ENCODE results near the gene WT1.

WT1 gene

DNA sequence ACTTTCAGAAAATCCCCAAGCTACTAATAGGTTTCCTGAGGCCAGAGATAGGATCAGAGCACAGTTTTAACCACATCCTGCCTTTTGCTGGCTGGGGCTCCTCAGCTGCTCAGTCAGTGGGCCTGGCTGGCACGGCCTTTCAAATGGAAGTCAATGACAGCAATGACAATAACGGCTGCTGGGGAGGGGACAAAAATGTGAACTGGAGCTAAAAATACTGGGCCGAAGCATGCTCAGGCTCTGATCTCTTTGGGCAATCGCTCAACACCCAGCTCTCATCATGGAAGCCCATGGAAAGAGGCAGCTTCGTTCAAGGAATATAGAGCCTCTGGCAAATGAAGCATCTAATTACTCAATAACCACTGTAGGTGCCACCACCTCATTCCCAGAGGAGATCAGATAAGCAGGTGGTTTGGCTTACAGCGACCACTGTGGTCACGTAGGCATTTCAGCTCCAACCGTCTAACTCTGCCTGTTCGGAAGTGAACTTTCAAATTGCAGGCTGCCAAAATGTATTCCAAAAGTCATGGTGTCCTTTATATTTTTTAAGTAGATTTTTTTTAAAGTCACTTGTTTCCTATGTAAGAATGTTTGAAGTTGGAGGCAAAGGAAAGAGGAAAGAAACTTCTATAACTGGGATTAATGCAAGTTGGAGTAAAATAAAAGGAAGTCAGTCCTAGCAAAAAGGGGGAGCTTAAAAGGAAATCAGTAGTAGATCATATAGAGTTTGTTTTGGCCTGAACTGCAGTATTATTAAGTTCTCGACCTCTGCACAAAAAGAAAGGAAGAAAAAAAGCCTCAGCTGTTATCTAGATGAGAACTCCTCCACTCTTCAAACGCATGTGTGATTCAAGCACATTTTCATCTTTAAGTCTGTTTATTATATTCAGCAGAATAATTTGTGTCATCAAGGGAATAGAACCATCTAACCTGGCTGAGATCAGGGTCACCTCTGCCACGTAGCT, 14.1 kb downstream of the WT1 start:
- TF ChIP-seq SIN3A (IDR thresholded peaks at IDR 0.05; ENCODE audit: borderline replicate concordance, insufficient read depth, low read length): peak; percentile 92; the same call in 1 of the 2 replicates
- peak; percentile 52 for TF ChIP-seq POLR2AphosphoS5 (IDR thresholded peaks at IDR 0.05; ENCODE audit: low read depth, low read length)
- peak in 1 of 2 experiments; percentile 43; a peak in 1 of 4 replicates for TF ChIP-seq REST (IDR thresholded peaks at IDR 0.05; ENCODE audit: insufficient read depth in 1 of 2, low read depth in 2 of 2, low read length in 2 of 2)
- no peak for TF ChIP-seq TAF1 (IDR thresholded peaks at IDR 0.05; ENCODE audit: borderline replicate concordance, insufficient read depth, low read length)

DNA sequence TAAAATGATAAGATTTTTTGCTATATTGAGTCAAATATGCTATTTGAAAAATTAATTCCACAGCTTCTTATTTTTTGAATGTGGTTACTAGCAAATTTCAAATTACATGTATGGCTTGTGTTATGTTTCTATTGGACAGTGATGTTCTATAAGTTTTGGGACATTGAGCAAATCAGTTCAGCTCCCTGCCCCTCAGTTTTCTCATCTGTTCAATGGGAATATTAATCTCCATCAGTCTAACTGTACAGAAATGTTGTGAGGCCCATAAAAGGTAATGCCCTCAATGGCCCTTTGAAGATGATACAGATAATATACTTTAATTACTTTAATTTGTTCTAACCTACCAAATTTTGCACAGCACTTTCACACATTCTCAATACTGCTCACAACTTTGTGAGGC, 15.2 kb downstream of the WT1 start:
- no peak for TF ChIP-seq FOXP2 (optimal IDR thresholded peaks at IDR 0.05; ENCODE audit: borderline replicate concordance, extremely low read depth, extremely low read length, insufficient read depth)
- TF ChIP-seq REST (IDR thresholded peaks at IDR 0.05; ENCODE audit: insufficient read depth in 1 of 2, low read depth in 2 of 2, low read length in 2 of 2): no peak
- TF ChIP-seq TAF1 (IDR thresholded peaks at IDR 0.05; ENCODE audit: borderline replicate concordance, insufficient read depth, low read length): no peak
- TF ChIP-seq SIN3A (IDR thresholded peaks at IDR 0.05; ENCODE audit: borderline replicate concordance, insufficient read depth, low read length): no peak
- no peak for TF ChIP-seq POLR2AphosphoS5 (IDR thresholded peaks at IDR 0.05; ENCODE audit: low read depth, low read length)

- no peak for TF ChIP-seq POLR2AphosphoS5 (IDR thresholded peaks at IDR 0.05; ENCODE audit: low read depth, low read length)
Observed at GRCh38 chr11:32418836-32419235, 16.5 kb downstream of the WT1 start.

GRCh38 chr11:32417806-32418205, 17.5 kb downstream of the WT1 start:
- no peak for TF ChIP-seq TAF1 (IDR thresholded peaks at IDR 0.05; ENCODE audit: borderline replicate concordance, insufficient read depth, low read length)
- TF ChIP-seq SIN3A (IDR thresholded peaks at IDR 0.05; ENCODE audit: borderline replicate concordance, insufficient read depth, low read length): no peak
- TF ChIP-seq REST (IDR thresholded peaks at IDR 0.05; ENCODE audit: insufficient read depth in 1 of 2, low read depth in 2 of 2, low read length in 2 of 2): no peak
- no peak for TF ChIP-seq FOXP2 (optimal IDR thresholded peaks at IDR 0.05; ENCODE audit: borderline replicate concordance, extremely low read depth, extremely low read length, insufficient read depth)
- TF ChIP-seq POLR2AphosphoS5 (IDR thresholded peaks at IDR 0.05; ENCODE audit: low read depth, low read length): no peak

DNA sequence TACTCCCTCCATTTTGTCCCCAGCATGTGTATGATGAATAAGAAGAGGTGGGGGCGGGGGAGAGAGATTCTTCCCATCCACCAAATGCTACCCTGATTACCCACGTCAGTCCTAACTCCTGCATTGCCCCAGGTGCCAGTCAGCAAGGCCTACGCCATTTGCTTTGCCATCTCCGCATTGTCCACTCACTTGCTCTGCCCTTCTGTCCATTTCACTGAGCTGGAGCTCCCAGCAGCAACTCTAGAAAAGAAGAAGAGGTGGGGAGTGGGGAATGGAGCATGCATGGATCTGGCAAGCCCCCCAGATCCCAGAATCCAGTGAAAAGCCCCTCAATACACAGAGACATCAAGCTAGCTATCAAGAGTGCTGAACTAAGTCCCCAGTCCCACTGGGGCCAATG, 19.0 kb downstream of the WT1 start:
- no peak for TF ChIP-seq REST (IDR thresholded peaks at IDR 0.05; ENCODE audit: insufficient read depth in 1 of 2, low read depth in 2 of 2, low read length in 2 of 2)
- TF ChIP-seq SIN3A (IDR thresholded peaks at IDR 0.05; ENCODE audit: borderline replicate concordance, insufficient read depth, low read length): no peak
- no peak for TF ChIP-seq POLR2AphosphoS5 (IDR thresholded peaks at IDR 0.05; ENCODE audit: low read depth, low read length)
- TF ChIP-seq FOXP2 (optimal IDR thresholded peaks at IDR 0.05; ENCODE audit: borderline replicate concordance, extremely low read depth, extremely low read length, insufficient read depth): no peak
- TF ChIP-seq TAF1 (IDR thresholded peaks at IDR 0.05; ENCODE audit: borderline replicate concordance, insufficient read depth, low read length): no peak
